PC-3 (cell line): ENCODE data around the gene LAMC2. TPM values are rescaled to one million over a fixed set of nuclear protein-coding genes. Genes with fewer than 3 reads are reported as not detected.

ENCODE experiments used
- ATAC-seq: fragments of 200-7000 bp; cut with Tn5 transposase; 2 replicates; pipeline ENCODE4 v1.9.1; 2020; ENCODE audit warnings: mild to moderate bottlenecking, moderate library complexity
- BruUV-seq: library from RNA; stranded (reverse); fragments of 400-500 nt; replicated peaks from 2 replicates; lab custom pipeline; 2021; lab: Mats Ljungman, UMichigan
- CTCF ChIA-PET: fragments of 300-600 bp; sonication (Branson Sonifier 250); formaldehyde crosslinking; loops from one replicate; lab custom pipeline; 2022; ENCODE audit warnings: antibody characterized with exemption; lab: Charles Lee
- POLR2A ChIA-PET: fragments of 300-600 bp; sonication (Branson Sonifier 250); formaldehyde crosslinking; loops from one replicate; lab custom pipeline; 2022; ENCODE audit warnings: antibody characterized with exemption; ENCODE audit not compliant: unreplicated experiment; lab: Charles Lee
- DNase-seq: peaks from one replicate; pipeline ENCODE4 v3.0.0-alpha.2; 2015
- H2AFZ ChIP-seq: fragments of 300-600 bp; sonication (generic); 2 replicates; pipeline ENCODE4 v1.6.0; 2016; ENCODE audit warnings: antibody characterized with exemption, low read length
- H3F3A ChIP-seq: fragments of 300-600 bp; sonication (generic); one replicate; pipeline ENCODE4 v1.6.0; 2017; ENCODE audit warnings: antibody characterized with exemption, low read length, control low read depth, mild to moderate bottlenecking; ENCODE audit not compliant: unreplicated experiment
- H3K27ac ChIP-seq: fragments of 300-600 bp; sonication (generic); 2 replicates; pipeline ENCODE4 v1.5.1; 2016; ENCODE audit warnings: mild to moderate bottlenecking, low read length
- H3K27me3 ChIP-seq: fragments of 300-600 bp; sonication (generic); 2 replicates; pipeline ENCODE4 v1.6.1; 2016; ENCODE audit warnings: low read length, mixed read lengths
- H3K36me3 ChIP-seq: fragments of 300-600 bp; sonication (generic); 2 replicates; pipeline ENCODE4 v1.6.1; 2016; ENCODE audit warnings: low read depth, mixed run types, low read length, mixed read lengths
- H3K4me1 ChIP-seq: fragments of 300-600 bp; sonication (generic); 2 replicates; pipeline ENCODE4 v1.5.1; 2016; ENCODE audit warnings: low read length; ENCODE audit not compliant: insufficient read depth
- H3K4me2 ChIP-seq: fragments of 300-600 bp; sonication (generic); 2 replicates; pipeline ENCODE4 v1.6.0; 2016; ENCODE audit warnings: low read length
- H3K4me3 ChIP-seq: fragments of 300-600 bp; sonication (generic); 2 replicates; pipeline ENCODE4 v1.5.1; 2016; ENCODE audit warnings: mild to moderate bottlenecking, low read length, mixed read lengths
- H3K79me2 ChIP-seq: fragments of 300-600 bp; sonication (generic); 2 replicates; pipeline ENCODE4 v1.6.1; 2017; ENCODE audit warnings: low read length, mixed read lengths
- H3K9ac ChIP-seq: fragments of 300-600 bp; sonication (generic); 2 replicates; pipeline ENCODE4 v1.6.0; 2016; ENCODE audit warnings: mild to moderate bottlenecking, low read length
- H3K9me2 ChIP-seq: fragments of 300-600 bp; sonication (generic); replicated peaks from 2 replicates; pipeline ENCODE4 v1.6.1; 2016; ENCODE audit warnings: mixed run types, low read length, mixed read lengths
- H3K9me3 ChIP-seq: fragments of 300-600 bp; sonication (generic); 2 replicates; pipeline ENCODE4 v1.6.1; 2016; ENCODE audit warnings: low read length, mixed read lengths
- H4K20me1 ChIP-seq: fragments of 300-600 bp; sonication (generic); 2 replicates; pipeline ENCODE4 v1.6.1; 2016; ENCODE audit warnings: low read length, mixed read lengths
- CTCF ChIP-seq: fragments of 300-600 bp; sonication (generic); conservative IDR thresholded peaks from 2 replicates; pipeline ENCODE4 v1.5.1; 2017; ENCODE audit warnings: antibody characterized with exemption, low read depth, mild to moderate bottlenecking, low read length
- EZH2 ChIP-seq: fragments of 300-600 bp; sonication (generic); IDR thresholded peaks from one replicate; pipeline ENCODE4 v1.6.1; 2017; ENCODE audit warnings: antibody characterized with exemption, mild to moderate bottlenecking, low read length; ENCODE audit not compliant: unreplicated experiment
- EZH2phosphoT487 ChIP-seq: fragments of 300-600 bp; sonication (generic); IDR thresholded peaks from 2 replicates; pipeline ENCODE4 v1.6.1; 2018; ENCODE audit warnings: mild to moderate bottlenecking, antibody characterized with exemption, low read length, borderline replicate concordance
- intact Hi-C: fragments of 100-400 bp; cut with micrococcal nuclease; formaldehyde crosslinking; loops from 2 replicates; pipeline ENCODE4 v1.9.0; 2023
- total RNA-seq: library from RNA; depleted of rRNA; stranded (reverse); fragments of >200 nt; gene quantifications from 2 replicates; pipeline ENCODE4 v1.2.3, GENCODE V29; 2014

LAMC2 gene
- total RNA-seq, 1 experiment from 2014 or later, result 105 TPM

- Histone ChIP-seq H3F3A (no peaks in the 10 kb centered on the region), H3K4me2 (no peak overlapping the region), H3K9me2 (no peaks in the 10 kb centered on the region), H4K20me1 (no peaks in the 10 kb centered on the region), H3K9ac (no peak overlapping the region), H3K36me3 (no peaks in the 10 kb centered on the region), H3K9me3 (no peaks in the 10 kb centered on the region), H3K27me3 (no peaks in the 10 kb centered on the region), H3K27ac (no peak overlapping the region), H3K4me1 (peaks cover 34% of the 10 kb centered on the region), H3K4me3 (no peak overlapping the region), H3K79me2 (no peaks in the 10 kb centered on the region), H2AFZ (no peak overlapping the region)
- ChIA-PET CTCF (no interaction called here), POLR2A (interaction anchor here (0.6 kb wide), 1 partner anchor 203 kb away, joined by 7 read pairs; no protein-coding TSS in a partner anchor)
- BruUV-seq, result no TSS peak
- intact Hi-C loops, result loop anchor here (1.0 to 2.0 kb wide), 4 partner anchors 37 to 342 kb away; no protein-coding TSS in a partner anchor
- DNase-seq (peak; percentile 52), ATAC-seq (no peak)
- TF ChIP-seq EZH2phosphoT487 (no peak), CTCF (no peak), EZH2 (no peak)
These were observed 95.0 kb downstream of the LAMC2 start for GRCh38 chr1:183281039-183281438.

GRCh38 chr1:183281553-183282091, 95.6 kb downstream of the LAMC2 start:
- peak; percentile 80 for TF ChIP-seq CTCF
- no peak for TF ChIP-seq EZH2phosphoT487
- H3K9ac ChIP-seq, result no peak overlapping the region
- ChIA-PET CTCF (no interaction called here), POLR2A (interaction anchor here (0.6 kb wide), 2 partner anchors 204 to 224 kb away, joined by 4 to 7 read pairs; no protein-coding TSS in a partner anchor)
- H3K27me3 ChIP-seq, result no peaks in the 10 kb centered on the region
- no peaks in the 10 kb centered on the region for H4K20me1 ChIP-seq
- H3K4me2 ChIP-seq, result no peak overlapping the region
- no peaks in the 10 kb centered on the region for H3K9me3 ChIP-seq
- H3K79me2 ChIP-seq, result no peaks in the 10 kb centered on the region
- no peak overlapping the region for H2AFZ ChIP-seq
- no peak overlapping the region for H3K27ac ChIP-seq
- H3K9me2 ChIP-seq, result no peaks in the 10 kb centered on the region
- no TSS peak for BruUV-seq
- peaks cover 34% of the 10 kb centered on the region for H3K4me1 ChIP-seq
- H3K36me3 ChIP-seq, result no peaks in the 10 kb centered on the region
- intact Hi-C loops, result loop anchor here (1.0 to 2.0 kb wide), 4 partner anchors 37 to 342 kb away; no protein-coding TSS in a partner anchor
- DNase-seq, result peak; percentile 90
- no peaks in the 10 kb centered on the region for H3F3A ChIP-seq
- ATAC-seq, result peak; percentile 62
- no peak overlapping the region for H3K4me3 ChIP-seq

GRCh38 chr1:183282101-183282855, 96.2 kb downstream of the LAMC2 start:
- H3K27me3 ChIP-seq, result no peaks in the 10 kb centered on the region
- no peak overlapping the region for H2AFZ ChIP-seq
- intact Hi-C loops, result no loop called here

More at GRCh38 chr1:183282101-183282855, 96.2 kb downstream of the LAMC2 start:
- TF ChIP-seq EZH2 (no peak), EZH2phosphoT487 (no peak), CTCF (no peak)
- CTCF ChIA-PET, result no interaction called here
- Histone ChIP-seq H3K36me3 (no peaks in the 10 kb centered on the region), H3F3A (no peaks in the 10 kb centered on the region), H4K20me1 (no peaks in the 10 kb centered on the region), H3K4me2 (no peak overlapping the region), H3K9ac (no peak overlapping the region), H3K27ac (no peak overlapping the region), H3K79me2 (no peaks in the 10 kb centered on the region), H3K9me2 (no peaks in the 10 kb centered on the region), H3K4me3 (no peak overlapping the region), H3K4me1 (peaks cover 34% of the 10 kb centered on the region), H3K9me3 (no peaks in the 10 kb centered on the region)
- POLR2A ChIA-PET, result interaction anchor here (0.6 kb wide), 1 partner anchor 223 kb away, joined by 4 read pairs; no protein-coding TSS in a partner anchor
- ATAC-seq (no peak), DNase-seq (no peak)
- BruUV-seq, result no TSS peak
